HL-60 (cell line): ENCODE data around the gene B3GNT8.

Experiments
- DNase-seq, 2 experiments: peaks; one replicate each; pipeline ENCODE4 v3.0.0-alpha.2; 2010 to 2020; ENCODE audit warnings: low read depth in 1 of 2, low spot score in 1 of 2
- H3K27ac ChIP-seq: fragments of 250-450 bp; sonication (Bioruptor Pico); replicated peaks from 2 replicates; pipeline ENCODE4 v1.5.1; 2020; ENCODE audit warnings: mild to moderate bottlenecking, moderate library complexity
- H3K27me3 ChIP-seq: fragments of 250-450 bp; sonication (Bioruptor Pico); 2 replicates; pipeline ENCODE4 v1.5.1; 2021; ENCODE audit warnings: mild to moderate bottlenecking, moderate library complexity; ENCODE audit not compliant: insufficient read depth, poor library complexity, severe bottlenecking
- H3K4me3 ChIP-seq: replicated peaks from 2 replicates; pipeline ENCODE4 v1.5.1; 2011; ENCODE audit warnings: mild to moderate bottlenecking, control low read depth, low read length; ENCODE audit not compliant: insufficient read depth
- GABPA ChIP-seq: IDR thresholded peaks from 2 replicates; pipeline ENCODE4 v1.6.1; 2012; ENCODE audit warnings: low read depth
- POLR2AphosphoS5 ChIP-seq: IDR thresholded peaks from 2 replicates; pipeline ENCODE4 v1.6.1; 2012; ENCODE audit warnings: low read depth
- SPI1 ChIP-seq: IDR thresholded peaks from 2 replicates; pipeline ENCODE4 v1.6.1; 2012; ENCODE audit warnings: low read depth, mild to moderate bottlenecking, borderline replicate concordance
- TF ChIP-seq, protein P1 (sequence below): IDR thresholded peaks from one replicate; pipeline ENCODE4 v1.5.1; 2011; ENCODE audit warnings: low read length, control low read depth, inconsistent platforms; ENCODE audit not compliant: insufficient read depth
- TF ChIP-seq, protein P2 (sequence below): IDR thresholded peaks from 2 replicates; pipeline ENCODE4 v1.6.1; 2012; ENCODE audit warnings: low read depth; ENCODE audit not compliant: insufficient replicate concordance

The B3GNT8 gene

DNA sequence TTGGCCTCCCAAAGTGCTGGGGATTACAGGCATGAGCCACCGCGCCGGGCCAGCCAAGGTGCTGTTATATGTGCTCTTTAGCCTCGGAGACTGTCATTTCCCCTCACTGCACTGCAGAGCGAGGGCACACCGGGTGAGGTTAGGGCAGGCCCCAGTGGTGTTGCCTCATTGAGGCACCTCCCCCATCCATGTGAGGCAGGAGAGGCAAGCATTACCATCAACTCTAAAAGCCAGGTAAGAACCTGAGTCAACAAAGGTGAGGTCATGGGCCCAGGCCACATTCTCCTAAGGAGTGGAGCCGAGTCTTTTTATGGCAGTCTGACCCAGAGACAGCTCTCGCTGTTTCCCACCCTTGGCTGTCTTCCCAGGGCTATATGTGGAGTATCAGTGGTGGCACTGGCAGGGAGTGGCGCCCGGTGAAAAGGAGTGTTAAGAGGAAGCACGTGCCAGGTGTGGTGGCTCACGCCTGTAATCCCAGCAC, 10.9 kb downstream of the B3GNT8 start:
- no peak overlapping the region for H3K4me3 ChIP-seq
- peak overlapping the region; percentile 55 for H3K27ac ChIP-seq
- no peaks in the 10 kb centered on the region for H3K27me3 ChIP-seq
- TF ChIP-seq GABPA (no peak), POLR2AphosphoS5 (peak; percentile 34; the same call in 1 of the 2 replicates), SPI1 (no peak)
- TF ChIP-seq, protein P1, sequence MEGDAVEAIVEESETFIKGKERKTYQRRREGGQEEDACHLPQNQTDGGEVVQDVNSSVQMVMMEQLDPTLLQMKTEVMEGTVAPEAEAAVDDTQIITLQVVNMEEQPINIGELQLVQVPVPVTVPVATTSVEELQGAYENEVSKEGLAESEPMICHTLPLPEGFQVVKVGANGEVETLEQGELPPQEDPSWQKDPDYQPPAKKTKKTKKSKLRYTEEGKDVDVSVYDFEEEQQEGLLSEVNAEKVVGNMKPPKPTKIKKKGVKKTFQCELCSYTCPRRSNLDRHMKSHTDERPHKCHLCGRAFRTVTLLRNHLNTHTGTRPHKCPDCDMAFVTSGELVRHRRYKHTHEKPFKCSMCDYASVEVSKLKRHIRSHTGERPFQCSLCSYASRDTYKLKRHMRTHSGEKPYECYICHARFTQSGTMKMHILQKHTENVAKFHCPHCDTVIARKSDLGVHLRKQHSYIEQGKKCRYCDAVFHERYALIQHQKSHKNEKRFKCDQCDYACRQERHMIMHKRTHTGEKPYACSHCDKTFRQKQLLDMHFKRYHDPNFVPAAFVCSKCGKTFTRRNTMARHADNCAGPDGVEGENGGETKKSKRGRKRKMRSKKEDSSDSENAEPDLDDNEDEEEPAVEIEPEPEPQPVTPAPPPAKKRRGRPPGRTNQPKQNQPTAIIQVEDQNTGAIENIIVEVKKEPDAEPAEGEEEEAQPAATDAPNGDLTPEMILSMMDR, result no peak
- TF ChIP-seq, protein P2, sequence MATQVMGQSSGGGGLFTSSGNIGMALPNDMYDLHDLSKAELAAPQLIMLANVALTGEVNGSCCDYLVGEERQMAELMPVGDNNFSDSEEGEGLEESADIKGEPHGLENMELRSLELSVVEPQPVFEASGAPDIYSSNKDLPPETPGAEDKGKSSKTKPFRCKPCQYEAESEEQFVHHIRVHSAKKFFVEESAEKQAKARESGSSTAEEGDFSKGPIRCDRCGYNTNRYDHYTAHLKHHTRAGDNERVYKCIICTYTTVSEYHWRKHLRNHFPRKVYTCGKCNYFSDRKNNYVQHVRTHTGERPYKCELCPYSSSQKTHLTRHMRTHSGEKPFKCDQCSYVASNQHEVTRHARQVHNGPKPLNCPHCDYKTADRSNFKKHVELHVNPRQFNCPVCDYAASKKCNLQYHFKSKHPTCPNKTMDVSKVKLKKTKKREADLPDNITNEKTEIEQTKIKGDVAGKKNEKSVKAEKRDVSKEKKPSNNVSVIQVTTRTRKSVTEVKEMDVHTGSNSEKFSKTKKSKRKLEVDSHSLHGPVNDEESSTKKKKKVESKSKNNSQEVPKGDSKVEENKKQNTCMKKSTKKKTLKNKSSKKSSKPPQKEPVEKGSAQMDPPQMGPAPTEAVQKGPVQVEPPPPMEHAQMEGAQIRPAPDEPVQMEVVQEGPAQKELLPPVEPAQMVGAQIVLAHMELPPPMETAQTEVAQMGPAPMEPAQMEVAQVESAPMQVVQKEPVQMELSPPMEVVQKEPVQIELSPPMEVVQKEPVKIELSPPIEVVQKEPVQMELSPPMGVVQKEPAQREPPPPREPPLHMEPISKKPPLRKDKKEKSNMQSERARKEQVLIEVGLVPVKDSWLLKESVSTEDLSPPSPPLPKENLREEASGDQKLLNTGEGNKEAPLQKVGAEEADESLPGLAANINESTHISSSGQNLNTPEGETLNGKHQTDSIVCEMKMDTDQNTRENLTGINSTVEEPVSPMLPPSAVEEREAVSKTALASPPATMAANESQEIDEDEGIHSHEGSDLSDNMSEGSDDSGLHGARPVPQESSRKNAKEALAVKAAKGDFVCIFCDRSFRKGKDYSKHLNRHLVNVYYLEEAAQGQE, result no peak
- peak in 1 of 2 experiments; percentile 87 for DNase-seq

DNA sequence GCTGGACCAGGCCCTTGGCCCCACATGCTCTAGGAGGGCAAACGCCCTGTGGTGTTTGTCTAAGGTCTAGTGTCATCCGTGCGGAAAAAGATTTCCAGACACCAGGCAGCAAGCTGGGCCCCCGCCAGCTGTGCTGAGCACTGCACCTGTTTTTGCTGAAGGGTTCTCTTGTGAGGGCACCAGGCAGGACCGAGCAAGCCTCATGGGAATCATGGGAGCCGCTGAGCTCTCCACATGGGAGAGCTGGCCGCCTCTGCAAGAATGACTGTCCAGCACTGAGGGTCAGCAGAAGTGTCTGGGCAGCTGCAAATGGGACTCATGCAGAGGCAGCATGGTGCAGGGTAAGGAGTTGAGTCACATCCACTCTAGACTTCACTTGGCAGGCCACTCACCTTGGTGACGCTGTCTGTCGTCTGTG, 12.0 kb downstream of the B3GNT8 start:
- no peak for DNase-seq
- H3K27ac ChIP-seq, result 0 out of 2 replicates have a peak overlapping the region, but pooled peaks have one; percentile 2
- H3K27me3 ChIP-seq, result no peaks in the 10 kb centered on the region
- no peak for TF ChIP-seq GABPA
- TF ChIP-seq POLR2AphosphoS5, result no peak
- no peak for TF ChIP-seq SPI1
- TF ChIP-seq, protein P2, result no peak
- TF ChIP-seq, protein P1, result no peak
- H3K4me3 ChIP-seq, result no peak overlapping the region

DNA sequence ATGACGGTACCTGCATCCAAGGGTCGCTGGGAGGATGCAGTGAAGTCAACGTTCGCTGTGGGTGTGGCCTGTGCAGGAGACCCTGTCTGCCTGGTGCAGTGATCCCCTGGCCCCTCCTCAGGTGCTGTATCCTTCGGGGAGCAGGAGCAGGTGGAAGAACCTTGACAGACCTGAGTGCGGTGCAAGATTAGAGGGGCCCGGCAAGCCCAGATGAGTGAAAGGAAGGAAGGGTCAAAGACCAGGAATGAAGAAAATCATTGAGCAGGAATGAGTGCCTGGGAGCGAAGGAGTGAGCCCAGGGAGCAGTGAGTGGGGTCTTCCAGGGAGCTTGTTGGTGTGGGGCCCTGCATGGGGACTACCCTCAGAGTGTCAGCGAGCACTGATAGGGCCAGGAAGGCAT, 12.7 kb downstream of the B3GNT8 start:
- H3K27me3 ChIP-seq, result no peaks in the 10 kb centered on the region
- no peak overlapping the region for H3K4me3 ChIP-seq
- H3K27ac ChIP-seq, result no peak overlapping the region
- no peak for DNase-seq
- TF ChIP-seq, protein P1, result no peak
- TF ChIP-seq GABPA, result no peak
- no peak for TF ChIP-seq POLR2AphosphoS5
- TF ChIP-seq, protein P2, result no peak
- no peak for TF ChIP-seq SPI1
